H1 (cell line): Measurements from ENCODE around the gene NADK2. TPM values are rescaled to one million over a fixed set of nuclear protein-coding genes. Genes with fewer than 3 reads are reported as not detected.

ENCODE experiments used
- CTCF ChIA-PET: fragments of 300-600 bp; sonication (Branson Sonifier 250); formaldehyde crosslinking; loops from one replicate; lab custom pipeline; 2021; ENCODE audit not compliant: partially characterized antibody; lab: Charles Lee
- POLR2A ChIA-PET: fragments of 300-600 bp; sonication (Branson Sonifier 250); formaldehyde crosslinking; loops from one replicate; lab custom pipeline; 2021; ENCODE audit warnings: inconsistent platforms; ENCODE audit not compliant: partially characterized antibody; lab: Charles Lee
- DNase-seq, 2 experiments: peaks; one replicate each; pipeline versions ENCODE4 v3.0.0 to v3.0.0-alpha.2; 2010 to 2022; ENCODE audit warnings: low spot score in 2 of 2, low read depth in 1 of 2, mixed read lengths in 1 of 2
- FAIRE-seq: peaks from 2 replicates; lab custom pipeline; 2011; peaks lifted over from hg19 to GRCh38; lab: Jason Lieb, UNC
- H2AFZ ChIP-seq: 2 replicates; pipeline ENCODE4 v1.8.1; 2012; ENCODE audit warnings: low read length, inconsistent platforms
- H2AK5ac ChIP-seq: 2 replicates; pipeline ENCODE4 v1.6.1; 2013; ENCODE audit warnings: low read depth, low read length
- H2BK120ac ChIP-seq: replicated peaks from 2 replicates; pipeline ENCODE3; 2013; ENCODE audit warnings: low read depth, low read length, inconsistent platforms
- H2BK12ac ChIP-seq: 2 replicates; pipeline ENCODE4 v1.6.1; 2013; ENCODE audit warnings: low read depth, low read length
- H2BK15ac ChIP-seq: 2 replicates; pipeline ENCODE4 v1.6.1; 2013; ENCODE audit warnings: low read length
- H2BK20ac ChIP-seq: 2 replicates; pipeline ENCODE4 v1.6.1; 2013; ENCODE audit warnings: low read length
- H2BK5ac ChIP-seq: 2 replicates; pipeline ENCODE4 v1.6.1; 2013; ENCODE audit warnings: low read depth, low read length
- H3K14ac ChIP-seq: 2 replicates; pipeline ENCODE4 v1.6.1; 2013; ENCODE audit warnings: inconsistent platforms; ENCODE audit not compliant: insufficient read length
- H3K18ac ChIP-seq: 2 replicates; pipeline ENCODE4 v1.6.1; 2013; ENCODE audit warnings: low read length; ENCODE audit errors: extremely low read depth
- H3K23ac ChIP-seq: 2 replicates; pipeline ENCODE4 v1.6.1; 2013; ENCODE audit warnings: inconsistent platforms; ENCODE audit not compliant: insufficient read length
- H3K23me2 ChIP-seq: 2 replicates; pipeline ENCODE4 v1.6.1; 2013; ENCODE audit warnings: low read depth, low read length
- H3K27ac ChIP-seq: 2 replicates; pipeline ENCODE4 v1.6.1; 2011; ENCODE audit warnings: low read depth, low read length, inconsistent platforms
- H3K27me3 ChIP-seq, 4 experiments: replicated peaks in 1 of 4; 1 replicate in 1 of 4; 2 replicates in 3 of 4; pipeline versions ENCODE4 v1.6.1 to v1.8.1; 2011 to 2013; ENCODE audit warnings: low read length in 3 of 4, mild to moderate bottlenecking in 3 of 4, inconsistent platforms in 2 of 4, mixed read lengths in 2 of 4, moderate library complexity in 1 of 4; ENCODE audit not compliant: control insufficient read depth in 3 of 4, insufficient read depth in 3 of 4; ENCODE audit errors: extremely low read depth in 1 of 4
- H3K36me3 ChIP-seq, 4 experiments: 2 replicates each; pipeline versions ENCODE4 v1.6.1 to v1.8.1; 2011 to 2013; ENCODE audit warnings: mild to moderate bottlenecking in 4 of 4, low read length in 3 of 4, moderate library complexity in 2 of 4, control low read depth in 1 of 4, inconsistent platforms in 1 of 4; ENCODE audit not compliant: insufficient read depth in 4 of 4, control insufficient read depth in 2 of 4
- H3K4ac ChIP-seq: replicated peaks from 2 replicates; pipeline ENCODE3; 2013; ENCODE audit warnings: low read length, low read depth, mixed read lengths, inconsistent platforms; ENCODE audit not compliant: insufficient read length
- H3K4me1 ChIP-seq, 4 experiments: replicated peaks in 1 of 4; 1 replicate in 1 of 4; 2 replicates in 3 of 4; pipeline versions ENCODE4 v1.6.1 to v1.8.1; 2011 to 2013; ENCODE audit warnings: low read length in 3 of 4, inconsistent platforms in 2 of 4, mixed read lengths in 1 of 4; ENCODE audit not compliant: insufficient read depth in 4 of 4, control insufficient read depth in 3 of 4
- H3K4me2 ChIP-seq, 2 experiments: 2 replicates each; pipeline versions ENCODE4 v1.6.1 to v1.8.1; 2011 to 2013; ENCODE audit warnings: low read depth in 2 of 2, low read length in 2 of 2, control low read depth in 1 of 2, inconsistent platforms in 1 of 2, mild to moderate bottlenecking in 1 of 2; ENCODE audit not compliant: insufficient read depth in 1 of 2
- H3K4me3 ChIP-seq, 4 experiments: fragments of 200-600, 300-600 bp in 1 of 4; sonication (generic), shearing (Covaris generic), sonication (Bioruptor Twin) in 1 of 4; 2 replicates each; pipeline versions ENCODE4 v1.5.1 to v1.8.1; 2011 to 2016; ENCODE audit warnings: low read length in 4 of 4, low read depth in 3 of 4, control low read depth in 2 of 4, inconsistent platforms in 2 of 4, mild to moderate bottlenecking in 2 of 4, mixed read lengths in 1 of 4, moderate library complexity in 1 of 4; ENCODE audit not compliant: insufficient read depth in 2 of 4; ENCODE audit errors: extremely low read depth in 1 of 4
- H3K56ac ChIP-seq: replicated peaks from 2 replicates; pipeline ENCODE3; 2013; ENCODE audit warnings: low read depth, mild to moderate bottlenecking, mixed read lengths, low read length, inconsistent platforms; ENCODE audit not compliant: insufficient read length
- H3K79me1 ChIP-seq: 2 replicates; pipeline ENCODE4 v1.6.1; 2013; ENCODE audit warnings: low read depth, low read length, control low read depth
- H3K79me2 ChIP-seq, 2 experiments: 2 replicates each; pipeline versions ENCODE4 v1.6.1 to v1.8.1; 2012 to 2013; ENCODE audit warnings: low read length in 2 of 2, mild to moderate bottlenecking in 2 of 2, inconsistent platforms in 1 of 2; ENCODE audit not compliant: insufficient read depth in 2 of 2, control insufficient read depth in 1 of 2
- H3K9ac ChIP-seq, 4 experiments: replicated peaks in 1 of 4; 1 replicate in 1 of 4; 2 replicates in 3 of 4; pipeline versions ENCODE4 v1.6.1 to v1.8.1; 2011 to 2013; ENCODE audit warnings: low read depth in 3 of 4, low read length in 3 of 4, control low read depth in 2 of 4, mild to moderate bottlenecking in 2 of 4, moderate library complexity in 2 of 4, inconsistent platforms in 1 of 4; ENCODE audit errors: extremely low read depth in 1 of 4
- H3K9me3 ChIP-seq, 2 experiments: 2 replicates each; pipeline versions ENCODE4 v1.6.1 to v1.8.1; 2012 to 2013; ENCODE audit warnings: mild to moderate bottlenecking in 2 of 2, moderate library complexity in 2 of 2, control low read depth in 1 of 2, inconsistent platforms in 1 of 2, low read depth in 1 of 2, low read length in 1 of 2, mixed read lengths in 1 of 2; ENCODE audit not compliant: insufficient read depth in 2 of 2
- H4K20me1 ChIP-seq, 2 experiments: replicated peaks in 1 of 2; 2 replicates each; pipeline versions ENCODE3 to v1.8.1; 2011 to 2013; ENCODE audit warnings: inconsistent platforms in 2 of 2, low read length in 2 of 2, mild to moderate bottlenecking in 1 of 2; ENCODE audit not compliant: insufficient read depth in 2 of 2, control insufficient read depth in 1 of 2
- H4K5ac ChIP-seq: 2 replicates; pipeline ENCODE4 v1.6.1; 2013; ENCODE audit warnings: low read length, low read depth, mixed read lengths, inconsistent platforms; ENCODE audit not compliant: insufficient read length
- H4K8ac ChIP-seq: 2 replicates; pipeline ENCODE4 v1.8.0; 2013; ENCODE audit warnings: mild to moderate bottlenecking, moderate library complexity, low read length, inconsistent platforms; ENCODE audit not compliant: insufficient read depth; ENCODE audit errors: extremely low read depth
- H4K91ac ChIP-seq: replicated peaks from 2 replicates; pipeline ENCODE3; 2013; ENCODE audit warnings: low read length, mixed read lengths, inconsistent platforms; ENCODE audit not compliant: insufficient read length
- E2F6 ChIP-seq: IDR thresholded peaks from 2 replicates; pipeline ENCODE4 v1.6.1; 2012; ENCODE audit warnings: inconsistent platforms
- EZH2 ChIP-seq: fragments of 200-600 bp; sonication (generic); IDR thresholded peaks from 2 replicates; pipeline ENCODE4 v1.7.1; 2012; ENCODE audit warnings: low read depth, mild to moderate bottlenecking, moderate library complexity, low read length, inconsistent platforms; ENCODE audit not compliant: severe bottlenecking
- PHF8 ChIP-seq: fragments of 200-600 bp; sonication (generic); conservative IDR thresholded peaks from 2 replicates; pipeline ENCODE4 v1.7.1; 2012; ENCODE audit warnings: low read depth, mild to moderate bottlenecking, inconsistent platforms, low read length, moderate library complexity
- RAD21 ChIP-seq, 2 experiments: IDR thresholded peaks in 1 of 2; conservative IDR thresholded peaks in 1 of 2; 2 replicates each; pipeline ENCODE4 v1.6.1; 2011; ENCODE audit warnings: low read depth in 2 of 2, low read length in 2 of 2, improper control_type of control experiment in 1 of 2, inconsistent platforms in 1 of 2, mild to moderate bottlenecking in 1 of 2, moderate library complexity in 1 of 2
- SIN3A ChIP-seq, 2 experiments: IDR thresholded peaks in 1 of 2; conservative IDR thresholded peaks in 1 of 2; 2 replicates each; pipeline ENCODE4 v1.6.1; 2011 to 2012; ENCODE audit warnings: low read length in 2 of 2, improper control_type of control experiment in 1 of 2, low read depth in 1 of 2, mild to moderate bottlenecking in 1 of 2
- SIRT6 ChIP-seq: IDR thresholded peaks from one replicate; pipeline ENCODE4 v1.7.1; 2012; ENCODE audit warnings: low read length, inconsistent platforms
- SP2 ChIP-seq: IDR thresholded peaks from 2 replicates; pipeline ENCODE4 v1.6.1; 2012; ENCODE audit warnings: mild to moderate bottlenecking, low read length, inconsistent platforms
- TEAD4 ChIP-seq: IDR thresholded peaks from 2 replicates; pipeline ENCODE4 v1.6.1; 2012; ENCODE audit warnings: low read depth, low read length, inconsistent platforms, mixed read lengths
- polyA plus RNA-seq, 7 experiments: library from polyadenylated mRNA; depleted of rRNA in 3 of 7; stranded (reverse) in 5 of 7; unstranded in 2 of 7; fragments of >200 nt in 5 of 7; fragments of 200-250 nt in 2 of 7; gene quantifications; 1 replicate in 5 of 7; 2 replicates in 1 of 7; 4 replicates in 1 of 7; pipeline versions ENCODE4 v1.2.1 to v1.2.3, GENCODE V29; 2011 to 2013; ENCODE audit warnings: missing spikeins in 2 of 7, mixed read lengths in 2 of 7
- total RNA-seq: library from RNA; stranded (reverse); fragmentation: NEBNext Ultra II Directional; extraction: Animal tissue kit (Norgen Biotek cat#: 25700); gene quantifications from 2 replicates; pipeline ENCODE4 v1.2.1, GENCODE V29; 2021

Gene NADK2
- total and polyA plus RNA-seq, 2 of the 8 experiments (the other 6 are each of a cell fraction or from before 2014, with no cell fraction given) = 3.4 to 16.1 TPM

- Histone ChIP-seq H3K23me2 (no peaks in the 10 kb centered on the region), H3K4me1 (peaks cover 0 to 3% (median 0%) of the 10 kb centered on the region in 4 experiments; a peak in 1 of 7 replicates), H3K9ac (no peak overlapping the region), H2BK12ac (no peak overlapping the region), H3K14ac (no peak overlapping the region), H3K4me3 (no peak overlapping the region), H2AFZ (no peak overlapping the region), H3K79me2 (no peaks in the 10 kb centered on the region), H2BK120ac (no peak overlapping the region), H2BK15ac (no peak overlapping the region), H3K36me3 (no peaks in the 10 kb centered on the region), H3K4ac (no peak overlapping the region), H3K27ac (no peak overlapping the region), H2BK20ac (no peak overlapping the region), H3K23ac (no peak overlapping the region), H3K27me3 (no peaks in the 10 kb centered on the region; a peak in 1 of 7 replicates), H4K91ac (no peak overlapping the region), H3K4me2 (no peak overlapping the region), H4K5ac (no peak overlapping the region), H3K9me3 (no peaks in the 10 kb centered on the region), H4K8ac (no peak overlapping the region), H2BK5ac (no peak overlapping the region), H3K18ac (no peak overlapping the region), H2AK5ac (no peak overlapping the region), H4K20me1 (no peaks in the 10 kb centered on the region), H3K79me1 (no peaks in the 10 kb centered on the region), H3K56ac (no peak overlapping the region)
- no peak for FAIRE-seq
- ChIA-PET POLR2A (no interaction called here), CTCF (interaction anchor here (0.8 to 1.2 kb wide), 3 partner anchors 27 to 38 kb away, joined by 3 to 7 read pairs (median 4); no protein-coding TSS in a partner anchor)
- no peak for DNase-seq
- TF ChIP-seq E2F6 = no peak
- no peak for TF ChIP-seq RAD21 (IDR thresholded peaks at IDR 0.05 in 1 of 2, conservative IDR thresholded peaks at IDR 0.05 in 1 of 2; ENCODE audit: low read depth in 2 of 2, low read length in 2 of 2)
- no peak for TF ChIP-seq SP2
- TF ChIP-seq TEAD4 = no peak
- no peak for TF ChIP-seq SIRT6
- TF ChIP-seq PHF8 = no peak
- no peak for TF ChIP-seq SIN3A (conservative IDR thresholded peaks at IDR 0.05 in 1 of 2, IDR thresholded peaks at IDR 0.05 in 1 of 2; ENCODE audit: low read depth in 1 of 2, low read length in 2 of 2)
- TF ChIP-seq EZH2 = no peak
Measured at GRCh38 chr5:36269478-36269877, 27.8 kb upstream of the NADK2 start.
